Esophagus muscularis mucosa (tissue), 4 donors: Measurements from ENCODE around the gene TAMALIN. TPM values are rescaled to one million over a fixed set of nuclear protein-coding genes. Genes with fewer than 3 reads are reported as not detected.
A peak's percentile ranks its signal among the peaks of the same experiment; 100 is the strongest.

ENCODE experiments used
- DNase-seq: peaks from one replicate; pipeline ENCODE4 v3.0.0-alpha.2; 2017; ENCODE audit errors: extremely low spot score
- H3K27ac ChIP-seq, 4 donors: fragments of 200-600 bp; sonication (generic); replicated peaks in 1 of 4; 1 replicate in 3 of 4; 2 replicates in 1 of 4; pipeline ENCODE4 v1.5.1; 2016 to 2019; ENCODE audit warnings: mild to moderate bottlenecking in 1 of 4
- H3K27me3 ChIP-seq, 4 donors: fragments of 200-600 bp; sonication (generic); one replicate each; pipeline versions ENCODE4 v1.5.1 to v1.6.0; 2016 to 2019
- H3K36me3 ChIP-seq, 4 donors: fragments of 200-600 bp; sonication (generic); one replicate each; pipeline ENCODE4 v1.5.1; 2016 to 2019
- H3K4me1 ChIP-seq, 4 donors: fragments of 200-600 bp; sonication (generic); one replicate each; pipeline ENCODE4 v1.5.1; 2016 to 2019
- H3K4me3 ChIP-seq, 4 donors: fragments of 200-600 bp; sonication (generic); 1 replicate in 2 of 4; 2 replicates in 2 of 4; pipeline ENCODE4 v1.5.1; 2016 to 2019; ENCODE audit warnings: mild to moderate bottlenecking in 4 of 4, moderate library complexity in 1 of 4
- H3K9me3 ChIP-seq, 4 donors: fragments of 200-600 bp; sonication (generic); 1 replicate in 3 of 4; 2 replicates in 1 of 4; pipeline ENCODE4 v1.5.1; 2016 to 2019
- EP300 ChIP-seq: sonication (generic); formaldehyde crosslinking; IDR thresholded peaks from one replicate; pipeline ENCODE4 v1.6.1; 2017; ENCODE audit warnings: antibody characterized with exemption
- POLR2A ChIP-seq: fragments of 450-650 bp; IDR thresholded peaks from one replicate; pipeline ENCODE4 v1.6.1; 2017; ENCODE audit warnings: antibody characterized with exemption, moderate library complexity, mild to moderate bottlenecking, low read depth
- POLR2AphosphoS5 ChIP-seq, 2 donors: sonication (generic); formaldehyde crosslinking; IDR thresholded peaks; one replicate each; pipeline ENCODE4 v1.6.1; 2017; ENCODE audit warnings: antibody characterized with exemption in 2 of 2
- WGBS: methylation state at CpG from one replicate; pipeline ENCODE4 v1.1.5; 2018; 5-methylcytosine and 5-hydroxymethylcytosine counted together
- intact Hi-C: fragments of 100-400 bp; cut with DNase I; formaldehyde crosslinking; loops from one replicate; pipeline ENCODE4 v1.15.1; 2023
- total RNA-seq, 4 donors: library from RNA; depleted of rRNA; stranded (reverse); fragments of >200 nt; gene quantifications; one replicate each; pipeline versions ENCODE4 v1.1.0 to v1.2.1, GENCODE V29; 2016
- TF ChIP-seq, protein P1 (sequence below), 3 experiments: fragments of 200-600 bp in 2 of 3; fragments of 450-650 bp in 1 of 3; sonication (generic) in 2 of 3; IDR thresholded peaks; one replicate each; pipeline ENCODE4 v1.5.1; 2017 to 2019; ENCODE audit warnings: antibody characterized with exemption in 3 of 3, mild to moderate bottlenecking in 2 of 3, moderate library complexity in 1 of 3

Gene TAMALIN
- total RNA-seq, 4 donors from 2014 or later = 13.3 to 26.9 (median 18.3) TPM

DNA sequence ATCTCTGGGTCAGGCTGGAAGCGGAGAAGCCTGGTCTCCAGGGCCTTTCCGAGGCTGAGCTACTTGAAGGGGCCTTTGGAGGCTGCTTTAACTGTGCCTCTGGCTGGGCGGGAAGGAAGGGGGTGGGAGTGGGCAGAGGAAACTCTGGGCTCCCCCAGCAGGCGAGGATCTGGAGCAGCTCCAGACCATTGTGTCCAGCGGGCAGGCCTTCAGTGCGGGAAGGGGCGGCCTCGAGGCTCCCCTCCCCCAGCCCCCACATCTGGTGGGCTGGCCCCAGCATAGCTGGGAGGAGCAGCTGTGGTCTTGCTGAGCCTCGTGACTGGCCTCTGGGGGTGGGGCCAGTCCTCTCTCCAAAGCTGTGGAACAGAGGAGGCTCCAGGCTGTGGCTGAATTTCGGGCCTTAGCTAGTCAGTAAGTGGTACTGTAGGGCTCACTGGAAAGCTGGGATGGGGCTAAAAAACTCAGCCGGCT, 3.4 kb downstream of the TAMALIN start:
- DNase-seq = no peak
- Histone ChIP-seq H3K27me3 (peaks cover 2 to 28% (median 14%) of the 10 kb centered on the region in 4 donors), H3K27ac (peak overlapping the region; percentile 82 to 90 (median 87)), H3K36me3 (peaks cover 0 to 50% (median 26%) of the 10 kb centered on the region in 4 donors), H3K4me1 (peaks cover 34 to 69% (median 59%) of the 10 kb centered on the region in 4 donors), H3K9me3 (no peaks in the 10 kb centered on the region), H3K4me3 (peak overlapping the region; percentile 64 to 90 (median 76))
- intact Hi-C loops = no loop called here
- no peak for TF ChIP-seq EP300
- no peak for TF ChIP-seq POLR2A
- peak; percentile 74 to 91 for TF ChIP-seq POLR2AphosphoS5 (IDR thresholded peaks at IDR 0.05)
- TF ChIP-seq, protein P1, sequence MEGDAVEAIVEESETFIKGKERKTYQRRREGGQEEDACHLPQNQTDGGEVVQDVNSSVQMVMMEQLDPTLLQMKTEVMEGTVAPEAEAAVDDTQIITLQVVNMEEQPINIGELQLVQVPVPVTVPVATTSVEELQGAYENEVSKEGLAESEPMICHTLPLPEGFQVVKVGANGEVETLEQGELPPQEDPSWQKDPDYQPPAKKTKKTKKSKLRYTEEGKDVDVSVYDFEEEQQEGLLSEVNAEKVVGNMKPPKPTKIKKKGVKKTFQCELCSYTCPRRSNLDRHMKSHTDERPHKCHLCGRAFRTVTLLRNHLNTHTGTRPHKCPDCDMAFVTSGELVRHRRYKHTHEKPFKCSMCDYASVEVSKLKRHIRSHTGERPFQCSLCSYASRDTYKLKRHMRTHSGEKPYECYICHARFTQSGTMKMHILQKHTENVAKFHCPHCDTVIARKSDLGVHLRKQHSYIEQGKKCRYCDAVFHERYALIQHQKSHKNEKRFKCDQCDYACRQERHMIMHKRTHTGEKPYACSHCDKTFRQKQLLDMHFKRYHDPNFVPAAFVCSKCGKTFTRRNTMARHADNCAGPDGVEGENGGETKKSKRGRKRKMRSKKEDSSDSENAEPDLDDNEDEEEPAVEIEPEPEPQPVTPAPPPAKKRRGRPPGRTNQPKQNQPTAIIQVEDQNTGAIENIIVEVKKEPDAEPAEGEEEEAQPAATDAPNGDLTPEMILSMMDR (IDR thresholded peaks at IDR 0.05) = no peak
- 15% methylated on average over 2 of the region's 11 CpGs for whole genome bisulfite sequencing

DNA sequence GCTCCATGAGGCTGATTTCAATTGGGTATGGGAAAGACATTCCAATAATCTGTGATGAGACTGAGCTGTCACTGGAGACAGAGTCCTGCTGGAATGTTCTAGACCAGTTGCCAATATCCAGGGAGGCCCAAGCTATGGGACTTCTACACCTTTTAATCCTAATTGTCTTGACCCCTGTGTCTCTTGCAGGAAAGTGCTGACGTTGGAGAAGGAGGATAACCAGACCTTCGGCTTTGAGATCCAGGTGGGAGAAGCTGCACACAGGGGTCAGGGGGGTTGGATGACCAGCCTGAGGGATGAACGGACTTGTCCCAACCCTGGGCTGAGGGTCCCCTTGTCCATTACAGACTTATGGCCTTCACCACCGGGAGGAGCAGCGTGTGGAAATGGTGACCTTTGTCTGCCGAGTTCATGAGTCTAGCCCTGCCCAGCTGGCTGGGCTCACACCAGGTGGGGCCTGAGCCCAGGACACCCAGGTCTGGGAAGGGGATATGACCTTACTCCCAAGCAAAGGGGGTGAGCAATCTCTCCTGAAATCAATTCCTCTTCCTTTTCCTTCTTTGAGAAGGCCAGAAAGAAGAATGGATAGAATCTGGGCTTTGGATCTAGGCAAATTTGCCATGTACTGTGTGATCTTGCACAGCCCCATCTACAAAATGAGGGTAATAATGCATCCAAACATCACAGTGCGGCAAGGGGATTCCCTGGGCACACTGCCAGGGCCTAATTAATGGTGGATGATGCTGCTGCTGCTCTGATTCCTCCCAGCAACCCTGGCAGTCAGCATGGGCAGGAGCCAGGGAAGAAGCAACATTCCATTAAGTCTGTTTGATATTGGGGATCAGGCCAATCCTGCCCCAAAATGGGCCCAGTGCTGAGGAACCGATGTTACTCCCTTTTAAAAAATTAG, 4.2 kb downstream of the TAMALIN start:
- Histone ChIP-seq H3K27me3 (peaks cover 2 to 21% (median 13%) of the 10 kb centered on the region in 4 donors), H3K9me3 (no peaks in the 10 kb centered on the region), H3K4me1 (peaks cover 34 to 70% (median 56%) of the 10 kb centered on the region in 4 donors), H3K4me3 (peak overlapping the region in 3 of 4 donors; percentile 64 to 90 (median 80)), H3K27ac (peak overlapping the region; percentile 82 to 90 (median 87)), H3K36me3 (peaks cover 0 to 58% (median 32%) of the 10 kb centered on the region in 4 donors)
- intact Hi-C loops = no loop called here
- no peak for DNase-seq
- WGBS = 46% methylated on average over 8 of the region's 8 CpGs
- no peak for TF ChIP-seq EP300

DNA sequence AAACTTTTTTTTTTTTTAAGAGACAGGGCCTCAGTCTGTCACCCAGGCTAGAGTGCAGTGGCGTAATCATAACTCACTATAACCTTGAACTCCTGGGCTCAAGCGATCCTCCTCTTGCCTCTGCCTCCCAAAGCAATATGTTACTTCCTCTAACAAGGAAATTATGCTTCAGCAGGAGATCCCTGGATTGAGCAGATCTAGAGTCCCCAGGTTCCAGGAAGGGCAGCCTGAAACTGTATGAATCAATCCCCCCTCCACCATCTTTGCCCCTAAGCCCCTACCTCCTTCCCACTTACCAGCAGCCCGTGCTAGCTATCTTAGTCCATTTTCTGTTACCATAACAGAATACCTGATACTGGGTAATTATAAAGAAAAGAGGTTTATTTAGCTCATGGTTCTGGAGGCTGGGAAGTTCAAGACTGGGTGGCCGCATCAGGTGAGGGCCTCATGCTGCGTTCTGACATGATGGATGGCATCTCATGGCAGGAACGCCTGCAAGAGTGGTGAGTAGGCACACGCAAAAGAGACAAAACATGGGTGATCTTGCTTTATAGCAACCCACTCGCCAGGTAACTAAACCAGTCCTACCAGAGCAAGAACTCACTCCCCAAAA, 5.0 kb downstream of the TAMALIN start:
- peaks cover 28 to 63% (median 48%) of the 10 kb centered on the region in 4 donors for H3K4me1 ChIP-seq
- WGBS = 95% methylated on average over 8 of the region's 8 CpGs
- H3K4me3 ChIP-seq = no peak overlapping the region
- TF ChIP-seq POLR2A (no peak), POLR2AphosphoS5 (IDR thresholded peaks at IDR 0.05) (peak in 1 of 2 donors; percentile 4), EP300 (no peak)
- TF ChIP-seq, protein P1 (IDR thresholded peaks at IDR 0.05) = no peak
- intact Hi-C loops = no loop called here
- DNase-seq = no peak
- H3K9me3 ChIP-seq = no peaks in the 10 kb centered on the region
- H3K36me3 ChIP-seq = peaks cover 0 to 60% (median 32%) of the 10 kb centered on the region in 4 donors
- peaks cover 0 to 13% (median 8%) of the 10 kb centered on the region in 4 donors for H3K27me3 ChIP-seq
- H3K27ac ChIP-seq = peak overlapping the region; percentile 82 to 90 (median 87)

DNA sequence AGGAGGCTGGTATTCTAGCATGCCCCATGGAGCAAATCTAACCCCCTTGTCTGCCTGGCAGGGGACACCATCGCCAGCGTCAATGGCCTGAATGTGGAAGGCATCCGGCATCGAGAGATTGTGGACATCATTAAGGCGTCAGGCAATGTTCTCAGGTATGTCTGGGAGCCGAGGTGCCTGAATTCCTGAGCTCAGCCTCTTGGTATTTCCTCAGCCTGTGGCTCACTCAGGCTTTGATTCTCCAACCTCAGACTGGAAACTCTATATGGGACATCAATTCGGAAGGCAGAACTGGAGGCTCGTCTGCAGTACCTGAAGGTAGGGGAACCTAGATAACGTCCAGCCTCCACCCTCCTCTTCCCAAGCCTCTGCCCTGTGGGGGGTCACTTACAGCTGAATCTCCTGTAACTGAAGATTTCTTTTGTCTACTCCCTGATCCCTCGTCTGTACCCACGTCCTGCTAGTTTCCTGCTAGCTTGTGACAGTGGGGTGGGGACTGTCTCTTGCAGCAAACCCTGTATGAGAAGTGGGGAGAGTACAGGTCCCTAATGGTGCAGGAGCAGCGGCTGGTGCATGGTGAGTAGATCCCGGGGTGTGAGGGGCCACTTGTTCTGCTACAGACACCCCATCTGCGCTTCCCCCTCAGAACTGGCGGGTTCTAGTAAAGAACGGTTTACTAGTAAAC, 7.0 kb downstream of the TAMALIN start:
- Histone ChIP-seq H3K27ac (no peak overlapping the region), H3K4me3 (no peak overlapping the region), H3K27me3 (no peaks in the 10 kb centered on the region), H3K9me3 (no peaks in the 10 kb centered on the region), H3K36me3 (peaks cover 0 to 60% (median 32%) of the 10 kb centered on the region in 4 donors), H3K4me1 (peaks cover 18 to 42% (median 28%) of the 10 kb centered on the region in 4 donors)
- intact Hi-C loops = no loop called here
- TF ChIP-seq POLR2A = no peak
- TF ChIP-seq, protein P1 (IDR thresholded peaks at IDR 0.05) = no peak
- no peak for TF ChIP-seq EP300
- no peak for TF ChIP-seq POLR2AphosphoS5 (IDR thresholded peaks at IDR 0.05)
- WGBS = 90% methylated on average over 16 of the region's 16 CpGs
- DNase-seq = no peak
